K562 (cell line): ENCODE measurements around the gene UQCRC1. TPM values are rescaled to one million over a fixed set of nuclear protein-coding genes. Genes with fewer than 3 reads are reported as not detected.
A peak's percentile ranks its signal among the peaks of the same experiment; 100 is the strongest.

ENCODE experiments used
- CUX1 ChIP-seq: fragments of 200-800 bp; sonication (Bioruptor generic); IDR thresholded peaks from 2 replicates; pipeline ENCODE4 v1.6.1; 2016; ENCODE audit warnings: missing genetic modification characterization, missing compliant biosample characterization
- ETV1 ChIP-seq: fragments of 450-650 bp; conservative IDR thresholded peaks from 2 replicates; pipeline ENCODE4 v1.6.1; 2016; ENCODE audit warnings: missing genetic modification characterization, control low read depth, low read depth, missing compliant biosample characterization
- GATAD2B ChIP-seq: fragments of 450-650 bp; IDR thresholded peaks from 2 replicates; pipeline ENCODE4 v1.6.1; 2017; ENCODE audit warnings: mild to moderate bottlenecking, borderline replicate concordance
- HNRNPK ChIP-seq: fragments of 200-400 bp; formaldehyde crosslinking; IDR thresholded peaks from one replicate; pipeline ENCODE4 v1.6.1; 2018; ENCODE audit warnings: mild to moderate bottlenecking, low read depth, low read length; ENCODE audit not compliant: poor library complexity, severe bottlenecking
- KAT8 ChIP-seq: fragments of 450-650 bp; IDR thresholded peaks from 2 replicates; pipeline ENCODE4 v1.6.1; 2016; ENCODE audit warnings: low read depth, mild to moderate bottlenecking
- PML ChIP-seq: IDR thresholded peaks from 2 replicates; pipeline ENCODE4 v1.6.1; 2012; ENCODE audit warnings: low read length, inconsistent platforms
- RBM17 ChIP-seq: fragments of 200-400 bp; formaldehyde crosslinking; IDR thresholded peaks from 2 replicates; pipeline ENCODE4 v1.6.1; 2017; ENCODE audit warnings: low read depth, mild to moderate bottlenecking, low read length, borderline replicate concordance
- RFX7 ChIP-seq: fragments of 250-450 bp; sonication (Bioruptor Pico); IDR thresholded peaks from 2 replicates; pipeline ENCODE4 v1.5.1; 2021; ENCODE audit warnings: mild to moderate bottlenecking
- SAP30 ChIP-seq: fragments of 200-600 bp; sonication (generic); IDR thresholded peaks from 2 replicates; pipeline ENCODE4 v1.6.1; 2012; ENCODE audit warnings: borderline replicate concordance, low read depth, mild to moderate bottlenecking, moderate library complexity, low read length, control low read depth, inconsistent platforms; ENCODE audit not compliant: insufficient read depth, poor library complexity, severe bottlenecking
- TAF1 ChIP-seq: IDR thresholded peaks from 2 replicates; pipeline ENCODE4 v1.6.1; 2011; ENCODE audit warnings: mild to moderate bottlenecking, low read length, moderate library complexity; ENCODE audit not compliant: insufficient read depth, control insufficient read depth, severe bottlenecking; ENCODE audit errors: extremely low read depth
- TFAP4 ChIP-seq: sonication (generic); formaldehyde crosslinking; IDR thresholded peaks from 2 replicates; pipeline ENCODE4 v1.8.0; 2022; ENCODE audit warnings: missing genetic modification reagents, mild to moderate bottlenecking, moderate library complexity, borderline replicate concordance
- polyA plus RNA-seq, 8 experiments: library from polyadenylated mRNA; depleted of rRNA in 4 of 8; stranded (reverse) in 5 of 8; unstranded in 3 of 8; fragments of >200 nt; fragmentation: Nextera tagmentation in 2 of 8; fragmentation: Illumina TruSeq in 1 of 8; extraction: Ambion mirVana in 2 of 8; extraction: Trizol in 1 of 8; gene quantifications; 2 replicates each; pipeline versions ENCODE4 v1.2.1 to v1.2.3, GENCODE V29; 2011 to 2014; ENCODE audit warnings: inconsistent platforms in 1 of 8, missing spikeins in 1 of 8
- total RNA-seq, 7 experiments: library from RNA; depleted of rRNA in 6 of 7; stranded (reverse); fragments of >200 nt in 6 of 7; fragmentation: Illumina TruSeq in 2 of 7; extraction: Trizol in 2 of 7; gene quantifications; 2 replicates each; pipeline versions ENCODE4 v1.2.1 to v1.2.3, GENCODE V29; 2011 to 2021; ENCODE audit warnings: low replicate concordance in 1 of 7
- TF ChIP-seq, protein P1 (sequence below), 3 experiments: IDR thresholded peaks in 2 of 3; conservative IDR thresholded peaks in 1 of 3; 2 replicates each; pipeline ENCODE4 v1.5.1; 2011 to 2012; ENCODE audit warnings: low read length in 3 of 3, mild to moderate bottlenecking in 3 of 3, control low read depth in 2 of 3, improper control_type of control experiment in 1 of 3, inconsistent platforms in 1 of 3, low read depth in 1 of 3, mixed read lengths in 1 of 3, moderate library complexity in 1 of 3; ENCODE audit not compliant: insufficient read depth in 2 of 3
- TF ChIP-seq, protein P2 (sequence below): fragments of 250-450 bp; sonication (Bioruptor Pico); IDR thresholded peaks from 2 replicates; pipeline ENCODE4 v1.8.0; 2021; ENCODE audit warnings: moderate library complexity, mild to moderate bottlenecking, inconsistent platforms
- TF ChIP-seq, protein P3 (sequence below): fragments of 450-650 bp; conservative IDR thresholded peaks from 2 replicates; pipeline ENCODE4 v1.6.1; 2016; ENCODE audit warnings: missing genetic modification characterization, low read depth, mild to moderate bottlenecking, missing compliant biosample characterization, moderate library complexity

Gene UQCRC1
- total and polyA plus RNA-seq, 9 of the 15 experiments (the other 6 are each of a cell fraction or from before 2014, with no cell fraction given), result 125 to 424 (median 268) TPM

DNA sequence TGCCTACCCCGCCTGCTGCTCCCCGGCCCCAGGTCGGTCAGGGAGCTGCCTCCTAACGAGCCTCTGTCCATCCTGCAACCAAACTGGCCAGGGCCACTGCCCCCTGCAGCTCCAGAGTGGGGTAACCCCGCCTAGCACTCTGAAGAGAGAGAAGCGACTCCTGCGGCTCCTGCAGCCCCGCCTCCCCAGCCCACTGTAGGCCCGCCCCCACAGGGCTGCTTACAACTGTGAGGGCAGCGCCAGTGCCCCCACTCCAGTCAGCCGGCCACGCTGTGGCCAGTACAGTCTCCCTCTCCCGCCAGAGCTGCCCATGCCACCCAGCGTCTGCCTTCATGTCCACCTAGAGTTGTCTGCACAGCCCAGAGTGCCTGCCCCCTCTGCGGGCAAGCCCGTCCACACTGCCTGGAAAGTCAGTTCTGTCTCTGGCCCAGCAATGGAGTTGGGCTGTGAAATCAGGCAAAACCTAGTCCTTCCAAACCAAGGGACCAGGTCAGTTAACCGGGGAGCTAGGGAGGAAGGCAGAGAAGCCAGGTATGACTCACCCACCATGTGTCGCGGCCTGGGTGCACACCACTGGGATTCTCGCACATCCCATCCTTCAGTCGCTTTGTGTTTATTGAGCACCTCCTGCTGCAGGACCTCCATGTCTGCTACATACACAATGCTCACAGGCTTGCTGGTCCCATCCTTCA is 48.3 kb downstream of the UQCRC1 start (continued):
- TF ChIP-seq CUX1 (CRISPR knock-in tag), result no peak
- no peak for TF ChIP-seq RBM17
- no peak for TF ChIP-seq GATAD2B
- no peak for TF ChIP-seq ETV1 (tag)
- no peak for TF ChIP-seq KAT8
- TF ChIP-seq SAP30, result no peak
- TF ChIP-seq PML, result no peak
- no peak for TF ChIP-seq HNRNPK
- TF ChIP-seq, protein P1, sequence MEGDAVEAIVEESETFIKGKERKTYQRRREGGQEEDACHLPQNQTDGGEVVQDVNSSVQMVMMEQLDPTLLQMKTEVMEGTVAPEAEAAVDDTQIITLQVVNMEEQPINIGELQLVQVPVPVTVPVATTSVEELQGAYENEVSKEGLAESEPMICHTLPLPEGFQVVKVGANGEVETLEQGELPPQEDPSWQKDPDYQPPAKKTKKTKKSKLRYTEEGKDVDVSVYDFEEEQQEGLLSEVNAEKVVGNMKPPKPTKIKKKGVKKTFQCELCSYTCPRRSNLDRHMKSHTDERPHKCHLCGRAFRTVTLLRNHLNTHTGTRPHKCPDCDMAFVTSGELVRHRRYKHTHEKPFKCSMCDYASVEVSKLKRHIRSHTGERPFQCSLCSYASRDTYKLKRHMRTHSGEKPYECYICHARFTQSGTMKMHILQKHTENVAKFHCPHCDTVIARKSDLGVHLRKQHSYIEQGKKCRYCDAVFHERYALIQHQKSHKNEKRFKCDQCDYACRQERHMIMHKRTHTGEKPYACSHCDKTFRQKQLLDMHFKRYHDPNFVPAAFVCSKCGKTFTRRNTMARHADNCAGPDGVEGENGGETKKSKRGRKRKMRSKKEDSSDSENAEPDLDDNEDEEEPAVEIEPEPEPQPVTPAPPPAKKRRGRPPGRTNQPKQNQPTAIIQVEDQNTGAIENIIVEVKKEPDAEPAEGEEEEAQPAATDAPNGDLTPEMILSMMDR (IDR thresholded peaks at IDR 0.05 in 2 of 3, conservative IDR thresholded peaks at IDR 0.05 in 1 of 3; ENCODE audit: insufficient read depth in 2 of 3, low read depth in 1 of 3, low read length in 3 of 3), result peak; percentile 37 to 77 (median 60)
- no peak for TF ChIP-seq RFX7 (CRISPR knock-in tag)
- TF ChIP-seq, protein P2, sequence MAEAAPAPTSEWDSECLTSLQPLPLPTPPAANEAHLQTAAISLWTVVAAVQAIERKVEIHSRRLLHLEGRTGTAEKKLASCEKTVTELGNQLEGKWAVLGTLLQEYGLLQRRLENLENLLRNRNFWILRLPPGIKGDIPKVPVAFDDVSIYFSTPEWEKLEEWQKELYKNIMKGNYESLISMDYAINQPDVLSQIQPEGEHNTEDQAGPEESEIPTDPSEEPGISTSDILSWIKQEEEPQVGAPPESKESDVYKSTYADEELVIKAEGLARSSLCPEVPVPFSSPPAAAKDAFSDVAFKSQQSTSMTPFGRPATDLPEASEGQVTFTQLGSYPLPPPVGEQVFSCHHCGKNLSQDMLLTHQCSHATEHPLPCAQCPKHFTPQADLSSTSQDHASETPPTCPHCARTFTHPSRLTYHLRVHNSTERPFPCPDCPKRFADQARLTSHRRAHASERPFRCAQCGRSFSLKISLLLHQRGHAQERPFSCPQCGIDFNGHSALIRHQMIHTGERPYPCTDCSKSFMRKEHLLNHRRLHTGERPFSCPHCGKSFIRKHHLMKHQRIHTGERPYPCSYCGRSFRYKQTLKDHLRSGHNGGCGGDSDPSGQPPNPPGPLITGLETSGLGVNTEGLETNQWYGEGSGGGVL, result no peak
- TF ChIP-seq, protein P3, sequence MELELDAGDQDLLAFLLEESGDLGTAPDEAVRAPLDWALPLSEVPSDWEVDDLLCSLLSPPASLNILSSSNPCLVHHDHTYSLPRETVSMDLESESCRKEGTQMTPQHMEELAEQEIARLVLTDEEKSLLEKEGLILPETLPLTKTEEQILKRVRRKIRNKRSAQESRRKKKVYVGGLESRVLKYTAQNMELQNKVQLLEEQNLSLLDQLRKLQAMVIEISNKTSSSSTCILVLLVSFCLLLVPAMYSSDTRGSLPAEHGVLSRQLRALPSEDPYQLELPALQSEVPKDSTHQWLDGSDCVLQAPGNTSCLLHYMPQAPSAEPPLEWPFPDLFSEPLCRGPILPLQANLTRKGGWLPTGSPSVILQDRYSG (tag), result no peak
- TF ChIP-seq TFAP4 (CRISPR knock-in tag), result peak; percentile 43; the same call in 1 of the 2 replicates
- TF ChIP-seq TAF1, result no peak
